GF-D8 (cell line): Measurements from ENCODE around the gene SYT6.

Experiments used
- DNase-seq: peaks from one replicate; lab custom pipeline; 2025; lab: John Stamatoyannopoulos, UW

The SYT6 gene

GRCh38 chr1:114118351-114118990 is 35.2 kb downstream of the SYT6 start:
- DNase-seq, result no peak

- no peak for DNase-seq
Observed at GRCh38 chr1:114117654-114118053, 36.0 kb downstream of the SYT6 start.

- DNase-seq, result no peak
Observed at GRCh38 chr1:114116086-114116485, 37.6 kb downstream of the SYT6 start.

GRCh38 chr1:114114185-114115094 is 39.2 kb downstream of the SYT6 start:
- no peak for DNase-seq

- peak; percentile 60 for DNase-seq
Observed at GRCh38 chr1:114113411-114114184, 40.1 kb downstream of the SYT6 start.

GRCh38 chr1:114112775-114113174 is 40.9 kb downstream of the SYT6 start:
- DNase-seq, result no peak

- no peak for DNase-seq
Observed at GRCh38 chr1:114111731-114112641, 41.7 kb downstream of the SYT6 start.

GRCh38 chr1:114109981-114110380 is 43.7 kb downstream of the SYT6 start:
- no peak for DNase-seq

GRCh38 chr1:114108751-114109255 is 44.9 kb downstream of the SYT6 start:
- DNase-seq, result no peak

GRCh38 chr1:114107474-114108435 is 45.9 kb downstream of the SYT6 start:
- DNase-seq, result no peak

GRCh38 chr1:114105421-114105979 is 48.2 kb downstream of the SYT6 start:
- no peak for DNase-seq

- DNase-seq, result no peak
Observed at GRCh38 chr1:114104949-114105348, 48.7 kb downstream of the SYT6 start.

GRCh38 chr1:114103992-114104391 is 49.7 kb downstream of the SYT6 start:
- no peak for DNase-seq

- no peak for DNase-seq
Observed at GRCh38 chr1:114102136-114102535, 51.5 kb downstream of the SYT6 start.

- DNase-seq, result no peak
Observed at GRCh38 chr1:114100148-114100547, 53.5 kb downstream of the SYT6 start.

GRCh38 chr1:114099268-114099667 is 54.4 kb downstream of the SYT6 start:
- DNase-seq, result no peak

- DNase-seq, result no peak
Observed at GRCh38 chr1:114097109-114097508, 56.6 kb downstream of the SYT6 start.

GRCh38 chr1:114094675-114095074 is 59.0 kb downstream of the SYT6 start:
- DNase-seq, result no peak

GRCh38 chr1:114094363-114094634 is 59.4 kb downstream of the SYT6 start:
- no peak for DNase-seq
